ENCODE data around the gene PITPNM1. TPM values are rescaled to one million over a fixed set of nuclear protein-coding genes. Genes with fewer than 3 reads are reported as not detected.
"Not testable (repeated sequence)": the region's sequence is repeated elsewhere in the genome, so short reads cannot be mapped to it uniquely, and the experiment has no call there.

The PITPNM1 gene
- total RNA-seq, 1 donor from 2014 or later: 17.1 TPM

GRCh38 chr11:67522844-67523555 lies 17.8 kb upstream of the PITPNM1 start, which contains the start of gene CABP2:
CABP2 (minus strand) TSS chr11:67523446; CDS start chr11:67523326, 120 bp downstream.
- DNase-seq: peak; percentile 20

- no peak for DNase-seq
Observed at GRCh38 chr11:67522338-67522737, 17.2 kb upstream of the PITPNM1 start.

- no peak for DNase-seq
Observed at GRCh38 chr11:67521924-67522323, 16.8 kb upstream of the PITPNM1 start.

- no peak for DNase-seq
Observed at GRCh38 chr11:67520856-67521824, 16.0 kb upstream of the PITPNM1 start.

DNA sequence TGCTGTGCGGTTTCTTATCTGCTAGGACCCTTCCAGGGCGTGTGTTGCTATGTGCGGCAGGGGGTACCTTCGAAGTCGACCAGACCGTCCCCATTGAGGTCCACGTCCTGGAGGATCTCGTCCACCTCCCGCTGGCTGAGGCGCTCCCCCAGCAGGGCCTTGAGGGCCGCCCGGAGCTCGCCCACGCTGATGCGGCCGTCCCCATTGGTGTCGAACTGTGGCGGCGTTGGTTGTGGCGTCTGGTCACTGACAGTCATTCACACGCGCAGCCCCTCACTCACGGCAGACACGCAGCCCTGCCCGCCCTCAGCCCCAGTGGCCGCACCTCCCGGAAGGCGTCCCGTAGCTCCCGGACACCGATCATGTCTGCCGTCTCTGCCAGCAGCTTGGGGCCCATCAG lies 14.6 kb upstream of the PITPNM1 start:
- no peak for DNase-seq

DNA sequence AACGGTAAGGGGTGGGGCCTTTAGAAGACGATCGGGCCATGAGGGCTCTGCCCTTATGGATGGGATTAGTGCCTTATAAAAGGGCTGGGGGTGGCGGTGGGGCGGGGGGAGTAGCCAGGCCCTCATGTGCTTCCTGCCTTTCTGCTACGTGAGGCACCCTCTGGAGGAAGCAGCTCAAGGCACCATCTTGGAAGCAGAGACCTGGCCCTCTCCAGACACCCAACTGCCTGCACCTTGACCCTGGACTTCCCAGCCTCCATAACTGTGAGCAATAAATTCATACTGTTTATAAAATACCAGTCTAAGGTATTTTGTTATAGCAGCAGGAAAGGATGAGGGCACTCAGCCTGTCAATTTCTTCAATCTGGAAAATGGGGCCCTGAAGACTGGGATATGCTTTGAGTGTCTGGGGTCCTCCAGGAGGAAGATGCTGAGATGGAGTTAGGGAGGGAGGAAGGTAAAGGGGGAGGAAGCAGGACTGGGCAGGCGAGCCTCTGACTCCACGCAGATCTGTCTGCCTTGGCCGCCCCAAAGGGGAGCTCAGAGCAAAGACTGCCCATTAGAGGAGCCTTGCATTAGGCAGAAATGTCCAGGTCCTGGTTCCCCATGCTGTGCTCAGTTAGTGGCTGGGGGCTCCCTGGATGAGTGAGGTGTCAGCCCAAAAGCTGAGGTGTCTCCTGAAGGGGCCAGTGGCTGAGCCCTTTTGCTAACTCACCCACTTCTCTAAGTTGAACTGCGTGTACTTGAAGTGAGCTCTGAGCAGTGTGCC lies 12.8 kb upstream of the PITPNM1 start:
- no peak for DNase-seq

GRCh38 chr11:67516806-67517205 lies 11.6 kb upstream of the PITPNM1 start:
- DNase-seq: no peak

- DNase-seq: no peak
Observed at GRCh38 chr11:67514116-67514515, 9.0 kb upstream of the PITPNM1 start.

- DNase-seq: not testable (repeated sequence)
Observed at GRCh38 chr11:67511558-67511957, 6.4 kb upstream of the PITPNM1 start.

DNA sequence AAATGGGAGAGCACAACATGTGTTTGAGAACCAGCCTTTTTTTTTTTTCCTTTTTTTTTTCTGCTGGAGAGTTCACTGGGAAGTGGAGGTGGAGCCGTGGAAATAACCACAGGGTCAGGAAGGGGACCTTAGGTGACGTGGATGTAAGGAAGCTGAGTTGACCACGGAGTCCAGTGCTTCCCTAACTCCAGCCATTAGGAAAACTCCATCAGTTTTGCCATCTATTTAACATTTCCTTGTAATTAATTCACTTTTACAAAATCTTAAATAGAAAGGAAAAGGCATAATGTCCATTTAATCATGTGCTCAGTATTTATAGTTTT lies 4.8 kb upstream of the PITPNM1 start:
- DNase-seq: no peak

DNA sequence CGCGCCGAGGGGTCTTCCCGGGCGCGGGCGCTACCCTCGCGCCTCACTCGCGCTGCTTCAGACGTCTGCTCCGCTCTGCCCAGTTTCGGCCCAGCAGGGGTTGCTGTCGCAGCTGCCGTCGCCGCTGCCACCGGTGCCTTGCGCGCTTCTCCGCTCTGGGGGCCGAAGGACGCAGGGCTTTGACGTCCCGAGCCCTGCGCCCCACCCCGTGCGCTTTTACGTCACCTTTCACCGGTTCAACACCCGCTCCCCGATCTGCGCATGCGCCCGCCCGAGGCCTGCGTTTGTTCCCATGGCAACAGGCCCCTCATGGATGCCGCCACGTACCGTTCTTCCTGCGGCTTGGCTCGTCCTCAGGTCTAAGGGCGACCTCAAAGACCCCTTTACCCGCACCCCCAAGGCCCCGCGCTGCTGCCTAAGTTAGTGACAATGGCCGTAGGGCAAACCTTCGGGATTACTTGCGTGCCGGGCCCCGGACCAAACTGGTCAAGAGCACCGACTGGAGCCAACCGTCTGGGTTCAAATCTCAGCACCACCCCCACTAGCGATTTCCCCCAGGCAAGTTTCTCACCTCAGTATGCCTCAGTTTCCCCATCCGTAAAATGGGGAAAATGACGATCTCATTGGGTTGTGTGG lies 3.4 kb upstream of the PITPNM1 start:
- DNase-seq: peak; percentile 98

DNA sequence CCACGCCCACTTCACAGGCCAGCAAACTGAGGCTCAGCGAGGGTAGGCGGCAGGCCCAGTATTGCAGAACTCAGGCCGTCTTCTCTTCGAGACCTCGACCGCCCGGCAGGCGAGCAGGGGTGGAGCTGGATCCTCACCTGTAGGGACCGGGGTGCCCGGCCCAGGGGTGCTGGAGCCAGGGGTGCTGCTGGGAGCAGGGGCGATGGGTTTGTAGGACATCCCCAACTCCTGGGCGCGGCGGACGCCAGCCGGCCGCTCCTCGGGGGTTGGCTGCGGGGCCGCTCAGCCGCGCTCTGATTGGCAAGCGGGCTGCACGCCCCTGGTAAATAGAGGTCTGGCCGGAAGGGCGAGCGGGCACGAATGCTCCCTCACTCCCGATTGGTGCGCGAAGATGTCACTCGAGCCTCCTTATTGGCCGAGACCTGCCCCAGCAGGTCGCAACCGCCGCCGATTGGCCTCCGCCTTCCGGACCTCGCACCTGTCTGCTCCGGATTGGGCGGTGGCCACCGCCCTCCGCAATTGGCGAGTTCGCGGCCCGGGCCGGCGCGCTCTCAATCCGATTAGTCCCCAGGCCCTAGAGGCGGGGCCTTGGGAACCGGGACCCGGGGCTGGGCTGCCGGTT lies 2.8 kb upstream of the PITPNM1 start, which contains the start of gene CDK2AP2:
TSS of gene CDK2AP2 (minus strand) at position 299 of the 622 bp plus-strand sequence. CDS start at position 219, 80 bp downstream.
- DNase-seq: peak; percentile 99

DNA sequence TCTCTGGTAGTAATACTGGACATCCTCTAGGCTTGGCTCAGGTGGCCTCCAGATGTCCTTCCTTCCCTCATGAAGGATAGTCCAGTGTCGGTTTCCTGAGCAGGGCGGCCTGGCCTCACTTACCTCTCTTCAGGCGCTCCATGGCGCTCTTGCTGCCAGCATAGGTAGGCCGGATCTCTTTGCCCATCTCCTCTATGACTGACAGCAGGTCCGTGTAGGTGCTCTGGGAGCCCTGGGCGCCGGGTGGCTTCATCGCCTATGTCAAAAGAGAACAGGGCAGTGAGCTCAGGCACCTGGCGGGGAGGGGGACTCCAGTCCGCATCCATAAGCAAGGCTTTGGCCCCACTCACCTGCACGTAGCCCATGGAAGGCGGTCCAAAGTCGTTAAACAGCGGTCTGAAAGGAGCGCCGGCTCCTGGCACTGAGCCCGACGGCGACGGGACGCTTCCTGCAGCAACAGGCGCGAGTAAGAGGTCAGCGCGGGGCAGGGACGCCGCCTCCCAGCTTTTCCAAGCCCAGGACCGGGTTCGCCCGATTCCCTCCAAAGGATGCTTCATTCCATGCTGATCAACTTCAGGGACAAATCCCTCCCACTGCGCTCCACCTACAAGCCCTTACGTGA lies 2.2 kb upstream of the PITPNM1 start:
- no peak for DNase-seq

DNA sequence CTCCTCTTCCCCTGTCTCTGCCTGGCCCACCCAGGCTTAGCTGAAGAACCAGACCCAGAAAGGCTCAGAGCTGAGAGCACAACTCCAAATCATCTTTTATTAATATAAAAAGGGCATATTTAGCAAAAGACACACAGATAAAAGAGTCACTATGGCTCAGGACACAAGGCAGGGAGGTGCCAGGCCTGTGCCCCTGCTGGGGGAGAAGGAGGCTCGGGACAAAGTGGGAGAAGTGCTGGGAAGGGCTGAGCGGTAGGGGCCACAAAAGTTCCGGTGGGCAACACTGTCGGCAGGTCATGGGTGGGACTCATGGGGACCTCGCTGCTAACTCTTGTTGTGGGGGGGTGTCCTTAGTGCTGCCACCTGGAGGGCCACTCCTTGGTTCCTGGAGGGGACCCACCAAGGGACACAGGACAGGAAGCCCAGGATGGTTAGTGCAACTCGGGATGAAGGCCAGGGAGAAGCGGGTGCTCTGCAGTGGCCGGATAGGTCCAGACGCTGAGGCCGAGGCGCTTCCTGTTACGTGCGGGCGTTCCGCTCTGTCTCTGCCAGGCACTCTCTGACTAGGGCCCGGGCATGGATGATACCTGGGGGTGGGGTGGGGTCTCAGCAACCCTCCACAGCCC lies 1.4 kb upstream of the PITPNM1 start:
- no peak for DNase-seq

GRCh38 chr11:67505605-67506396 lies 638 bp upstream of the PITPNM1 start:
- DNase-seq: peak; percentile 91

DNA sequence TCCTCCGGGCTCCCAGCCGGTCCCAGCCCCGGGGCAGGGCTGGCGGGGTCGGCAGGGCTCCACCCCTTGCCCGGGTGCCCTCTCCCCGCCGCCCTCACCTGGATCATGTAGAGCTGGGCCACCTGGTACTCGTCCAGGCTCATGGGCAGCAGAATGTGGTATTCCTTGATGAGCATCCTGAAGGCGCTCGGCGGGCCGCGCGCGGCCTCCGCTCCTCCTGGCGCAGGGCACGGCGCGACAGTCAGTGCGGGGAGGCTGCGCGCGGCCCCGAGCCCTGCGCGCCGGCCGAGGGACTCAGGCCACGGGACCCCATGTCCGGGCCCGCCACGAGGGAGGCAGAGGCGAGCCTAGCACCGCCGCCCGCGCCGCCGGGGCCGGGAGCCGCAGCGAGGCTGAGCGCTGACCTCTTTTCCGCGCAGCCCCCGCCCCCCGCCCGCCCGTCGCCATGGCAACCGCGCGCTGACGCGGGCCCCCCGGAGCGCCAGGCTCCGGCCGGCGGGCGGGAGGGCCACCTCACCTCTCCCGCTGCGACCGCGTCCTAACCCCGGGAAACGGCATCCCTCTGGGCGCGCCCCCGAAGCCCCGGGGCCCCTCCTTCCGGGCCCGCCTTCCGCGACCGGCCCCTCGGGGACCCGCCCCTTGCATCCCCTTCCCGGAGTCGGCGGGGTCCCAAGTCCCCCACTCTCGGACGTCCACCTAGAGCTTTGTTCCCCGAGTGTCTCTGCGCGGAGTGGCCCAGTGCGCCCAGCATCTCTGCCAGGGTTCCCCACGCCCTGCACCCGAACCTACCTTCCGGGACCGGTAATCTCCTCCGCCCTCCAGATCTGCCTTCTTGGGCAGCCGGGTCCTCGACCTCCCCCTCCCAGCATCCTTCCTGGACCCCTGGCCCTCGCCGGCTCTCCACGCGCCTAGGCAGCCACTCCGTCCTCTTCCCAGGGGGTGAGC lies 886 bp downstream of the PITPNM1 start:
- DNase-seq: peak; percentile 32

GRCh38 chr11:67503119-67504004 lies 1.8 kb downstream of the PITPNM1 start:
- DNase-seq: no peak
